HG02943 (cell line): ENCODE data around the gene MFSD11.
"Not testable (repeated sequence)": the region's sequence is repeated elsewhere in the genome, so short reads cannot be mapped to it uniquely, and the experiment has no call there.

ENCODE experiments used
- ATAC-seq: cut with Tn5 transposase; IDR thresholded peaks from one replicate; pipeline ENCODE4 v1.9.1; 2021; ENCODE audit warnings: mild to moderate bottlenecking, low read depth, moderate library complexity; ENCODE audit not compliant: unreplicated experiment

The MFSD11 gene

GRCh38 chr17:76725580-76726230, 12.2 kb upstream of the MFSD11 start:
- ATAC-seq, result peak; percentile 25

- peak; percentile 81 for ATAC-seq
Measured at GRCh38 chr17:76726231-76726775, 11.6 kb upstream of the MFSD11 start, which contains the start of gene JMJD6. JMJD6 (minus strand) TSS chr17:76726606; CDS start chr17:76726475, 131 bp downstream.

- peak; percentile 40 for ATAC-seq
Measured at GRCh38 chr17:76726776-76727718, 10.9 kb upstream of the MFSD11 start, which contains the start of gene METTL23. METTL23 (plus strand) TSS chr17:76726839; CDS start chr17:76729711, 2,872 bp downstream.

GRCh38 chr17:76727745-76728456, 10.0 kb upstream of the MFSD11 start:
- ATAC-seq, result no peak

GRCh38 chr17:76731800-76732733, 5.9 kb upstream of the MFSD11 start:
- ATAC-seq, result not testable (repeated sequence)

- ATAC-seq, result no peak
Measured at GRCh38 chr17:76732734-76733617, 4.9 kb upstream of the MFSD11 start.

GRCh38 chr17:76733618-76733957, 4.3 kb upstream of the MFSD11 start:
- ATAC-seq, result no peak

GRCh38 chr17:76734080-76734840, 3.7 kb upstream of the MFSD11 start:
- no peak for ATAC-seq

- ATAC-seq, result no peak
Measured at GRCh38 chr17:76735006-76735405, 2.9 kb upstream of the MFSD11 start.

GRCh38 chr17:76735586-76736348, 2.2 kb upstream of the MFSD11 start:
- no peak for ATAC-seq

- ATAC-seq, result peak; percentile 1
Measured at GRCh38 chr17:76736349-76737081, 1.4 kb upstream of the MFSD11 start.

- peak; percentile 68 for ATAC-seq
Measured at GRCh38 chr17:76737082-76737675, 740 bp upstream of the MFSD11 start, which contains the start of gene SRSF2. SRSF2 (minus strand) TSS chr17:76737331; CDS start chr17:76737160, 171 bp downstream.

- no peak for ATAC-seq
Measured at GRCh38 chr17:76738468-76738850, 540 bp downstream of the MFSD11 start.

GRCh38 chr17:76739568-76740115, 1.7 kb downstream of the MFSD11 start:
- ATAC-seq, result not testable (repeated sequence)

- no peak for ATAC-seq
Measured at GRCh38 chr17:76740329-76741118, 2.6 kb downstream of the MFSD11 start.
